ENCODE measurements around the gene STAG3.

GRCh38 chr7:100190048-100190711 lies 12.5 kb downstream of the STAG3 start:
- TF ChIP-seq MAX (IDR thresholded peaks at IDR 0.05; ENCODE audit: insufficient read depth, insufficient read length), result no peak
- TF ChIP-seq CTCF (IDR thresholded peaks at IDR 0.05; ENCODE audit: extremely low read depth in 1 of 2, insufficient read depth in 1 of 2, low read depth in 1 of 2, low read length in 2 of 2), result peak in 1 of 2 donors; percentile 14
- no peak for TF ChIP-seq EZH2 (IDR thresholded peaks at IDR 0.05; ENCODE audit: borderline replicate concordance, low read depth, low read length, severe bottlenecking)
- no peak for TF ChIP-seq POLR2A (IDR thresholded peaks at IDR 0.05; ENCODE audit: low read depth, low read length)
- TF ChIP-seq POLR2AphosphoS5 (IDR thresholded peaks at IDR 0.05; ENCODE audit: insufficient read depth, low read depth, low read length), result no peak
- TF ChIP-seq GATA2 (IDR thresholded peaks at IDR 0.05; ENCODE audit: insufficient read depth, insufficient read length, low read depth, low read length), result no peak
- TF ChIP-seq MYC (IDR thresholded peaks at IDR 0.05; ENCODE audit: low read depth, low read length), result no peak

All from endothelial cell of umbilical vein (primary cell).